Activated CD4-positive, alpha-beta T cell treated with anti-CD3 and anti-CD28 coated beads, Interleukin-2, amount 10 ng/mL, durations not matched to agents 7 days and 5 days (primary cell): ENCODE measurements around the gene C1orf21. TPM values are rescaled to one million over a fixed set of nuclear protein-coding genes. Genes with fewer than 3 reads are reported as not detected.
"Not testable (repeated sequence)": the region's sequence is repeated elsewhere in the genome, so short reads cannot be mapped to it uniquely, and the experiment has no call there.

Experiments used
- CTCF ChIA-PET: fragments of 350-600 bp; sonication (Branson Sonifier 250); formaldehyde crosslinking; loops from one replicate; lab custom pipeline; 2021; ENCODE audit warnings: antibody characterized with exemption; lab: Charles Lee
- POLR2A ChIA-PET: fragments of 350-600 bp; sonication (Branson Sonifier 250); formaldehyde crosslinking; loops from one replicate; lab custom pipeline; 2021; ENCODE audit warnings: antibody characterized with exemption; lab: Charles Lee
- DNase-seq: peaks from one replicate; pipeline ENCODE4 v3.0.0-alpha.2; 2020
- H3K27ac Mint-ChIP-seq: one replicate; pipeline ENCODE4 v1.8.0; 2021; ENCODE audit warnings: mild to moderate bottlenecking, moderate library complexity, mixed read lengths
- H3K27me3 Mint-ChIP-seq: one replicate; pipeline ENCODE4 v1.8.0; 2021; ENCODE audit warnings: mixed read lengths
- H3K36me3 Mint-ChIP-seq: one replicate; pipeline ENCODE4 v1.8.0; 2021; ENCODE audit warnings: low read depth, mixed read lengths
- H3K4me1 Mint-ChIP-seq: one replicate; pipeline ENCODE4 v1.8.0; 2021; ENCODE audit warnings: mixed read lengths
- H3K4me3 Mint-ChIP-seq: one replicate; pipeline ENCODE4 v1.8.0; 2021; ENCODE audit warnings: mild to moderate bottlenecking, moderate library complexity, mixed read lengths
- H3K9me3 Mint-ChIP-seq: one replicate; pipeline ENCODE4 v1.8.0; 2021; ENCODE audit warnings: mixed read lengths
- total RNA-seq, 2 experiments: library from RNA; stranded (reverse); gene quantifications; one replicate each; pipeline ENCODE4 v1.2.3, GENCODE V29; 2021

C1orf21 gene
- total RNA-seq, 2 experiments from 2014 or later: 7.4 to 8.1 TPM

GRCh38 chr1:184605941-184606340 is 219.1 kb downstream of the C1orf21 start:
- ChIA-PET CTCF (no interaction called here), POLR2A (no interaction called here)
- Mint-ChIP-seq H3K9me3 (no peaks in the 10 kb centered on the region), H3K4me3 (no peak overlapping the region), H3K36me3 (no peaks in the 10 kb centered on the region), H3K4me1 (no peaks in the 10 kb centered on the region), H3K27ac (no peak overlapping the region), H3K27me3 (no peaks in the 10 kb centered on the region)
- DNase-seq: no peak

GRCh38 chr1:184606786-184607185 is 220.0 kb downstream of the C1orf21 start:
- H3K27me3 Mint-ChIP-seq: no peaks in the 10 kb centered on the region
- H3K4me3 Mint-ChIP-seq: no peak overlapping the region
- no peak for DNase-seq
- H3K4me1 Mint-ChIP-seq: no peaks in the 10 kb centered on the region
- POLR2A ChIA-PET: no interaction called here
- CTCF ChIA-PET: no interaction called here
- H3K27ac Mint-ChIP-seq: no peak overlapping the region
- no peaks in the 10 kb centered on the region for H3K9me3 Mint-ChIP-seq
- no peaks in the 10 kb centered on the region for H3K36me3 Mint-ChIP-seq

- Mint-ChIP-seq H3K27me3 (no peaks in the 10 kb centered on the region), H3K27ac (no peak overlapping the region), H3K9me3 (no peaks in the 10 kb centered on the region), H3K36me3 (no peaks in the 10 kb centered on the region), H3K4me1 (no peaks in the 10 kb centered on the region), H3K4me3 (no peak overlapping the region)
- ChIA-PET CTCF (no interaction called here), POLR2A (no interaction called here)
- DNase-seq: no peak
Observed at GRCh38 chr1:184608581-184608980, 221.8 kb downstream of the C1orf21 start.

GRCh38 chr1:184608990-184609389 is 222.2 kb downstream of the C1orf21 start:
- Mint-ChIP-seq H3K27me3 (no peaks in the 10 kb centered on the region), H3K36me3 (no peaks in the 10 kb centered on the region), H3K4me3 (no peak overlapping the region), H3K27ac (no peak overlapping the region), H3K4me1 (no peaks in the 10 kb centered on the region), H3K9me3 (no peaks in the 10 kb centered on the region)
- POLR2A ChIA-PET: no interaction called here
- CTCF ChIA-PET: no interaction called here
- no peak for DNase-seq

- POLR2A ChIA-PET: no interaction called here
- Mint-ChIP-seq H3K4me3 (no peak overlapping the region), H3K4me1 (no peaks in the 10 kb centered on the region), H3K36me3 (no peaks in the 10 kb centered on the region), H3K27me3 (no peaks in the 10 kb centered on the region), H3K9me3 (no peaks in the 10 kb centered on the region), H3K27ac (no peak overlapping the region)
- CTCF ChIA-PET: interaction anchor here (0.6 kb wide), 2 partner anchors 249 to 887 kb away, joined by 3 read pairs; no protein-coding TSS in a partner anchor
- DNase-seq: no peak
Observed at GRCh38 chr1:184610876-184611595, 224.2 kb downstream of the C1orf21 start.

- CTCF ChIA-PET, POLR2A ChIA-PET, H3K27me3 Mint-ChIP-seq, H3K4me1 Mint-ChIP-seq, H3K36me3 Mint-ChIP-seq, H3K27ac Mint-ChIP-seq, H3K4me3 Mint-ChIP-seq, DNase-seq, H3K9me3 Mint-ChIP-seq: not testable (repeated sequence)
Observed at GRCh38 chr1:184612229-184612628, 225.4 kb downstream of the C1orf21 start.

GRCh38 chr1:184614667-184615066 is 227.8 kb downstream of the C1orf21 start:
- ChIA-PET POLR2A (no interaction called here), CTCF (no interaction called here)
- H3K27me3 Mint-ChIP-seq: no peaks in the 10 kb centered on the region
- no peak overlapping the region for H3K27ac Mint-ChIP-seq
- DNase-seq: no peak
- no peak overlapping the region for H3K4me3 Mint-ChIP-seq
- H3K36me3 Mint-ChIP-seq: no peaks in the 10 kb centered on the region
- H3K4me1 Mint-ChIP-seq: no peaks in the 10 kb centered on the region
- H3K9me3 Mint-ChIP-seq: no peaks in the 10 kb centered on the region

- no peak for DNase-seq
- no peak overlapping the region for H3K27ac Mint-ChIP-seq
- no peaks in the 10 kb centered on the region for H3K4me1 Mint-ChIP-seq
- H3K4me3 Mint-ChIP-seq: no peak overlapping the region
- ChIA-PET POLR2A (no interaction called here), CTCF (no interaction called here)
- no peaks in the 10 kb centered on the region for H3K9me3 Mint-ChIP-seq
- H3K27me3 Mint-ChIP-seq: no peaks in the 10 kb centered on the region
- no peaks in the 10 kb centered on the region for H3K36me3 Mint-ChIP-seq
Observed at GRCh38 chr1:184615301-184615700, 228.5 kb downstream of the C1orf21 start.

- H3K9me3 Mint-ChIP-seq: no peaks in the 10 kb centered on the region
- H3K27ac Mint-ChIP-seq: no peak overlapping the region
- no peak overlapping the region for H3K4me3 Mint-ChIP-seq
- CTCF ChIA-PET: interaction anchor here (0.6 kb wide), 1 partner anchor 11 kb away, joined by 3 read pairs; no protein-coding TSS in a partner anchor
- DNase-seq: no peak
- POLR2A ChIA-PET: no interaction called here
- H3K36me3 Mint-ChIP-seq: no peaks in the 10 kb centered on the region
- H3K27me3 Mint-ChIP-seq: no peaks in the 10 kb centered on the region
- H3K4me1 Mint-ChIP-seq: no peaks in the 10 kb centered on the region
Observed at GRCh38 chr1:184616504-184616903, 229.7 kb downstream of the C1orf21 start.

GRCh38 chr1:184617433-184618029 is 230.7 kb downstream of the C1orf21 start:
- no peaks in the 10 kb centered on the region for H3K27me3 Mint-ChIP-seq
- no peaks in the 10 kb centered on the region for H3K4me1 Mint-ChIP-seq
- CTCF ChIA-PET: no interaction called here
- POLR2A ChIA-PET: no interaction called here
- no peaks in the 10 kb centered on the region for H3K9me3 Mint-ChIP-seq
- H3K4me3 Mint-ChIP-seq: no peak overlapping the region
- no peak for DNase-seq
- no peaks in the 10 kb centered on the region for H3K36me3 Mint-ChIP-seq
- H3K27ac Mint-ChIP-seq: no peak overlapping the region

GRCh38 chr1:184618851-184619250 is 232.0 kb downstream of the C1orf21 start:
- Mint-ChIP-seq H3K27ac (no peak overlapping the region), H3K36me3 (no peaks in the 10 kb centered on the region), H3K4me3 (no peak overlapping the region), H3K9me3 (no peaks in the 10 kb centered on the region), H3K27me3 (no peaks in the 10 kb centered on the region), H3K4me1 (no peaks in the 10 kb centered on the region)
- DNase-seq: no peak
- POLR2A ChIA-PET: no interaction called here
- CTCF ChIA-PET: no interaction called here

- CTCF ChIA-PET: no interaction called here
- no peaks in the 10 kb centered on the region for H3K9me3 Mint-ChIP-seq
- no peaks in the 10 kb centered on the region for H3K4me1 Mint-ChIP-seq
- no peaks in the 10 kb centered on the region for H3K36me3 Mint-ChIP-seq
- H3K27me3 Mint-ChIP-seq: no peaks in the 10 kb centered on the region
- no peak overlapping the region for H3K4me3 Mint-ChIP-seq
- no peak overlapping the region for H3K27ac Mint-ChIP-seq
- POLR2A ChIA-PET: no interaction called here
- no peak for DNase-seq
Observed at GRCh38 chr1:184620469-184620868, 233.6 kb downstream of the C1orf21 start.

GRCh38 chr1:184621260-184621659 is 234.4 kb downstream of the C1orf21 start:
- no peaks in the 10 kb centered on the region for H3K27me3 Mint-ChIP-seq
- no peaks in the 10 kb centered on the region for H3K9me3 Mint-ChIP-seq
- ChIA-PET POLR2A (no interaction called here), CTCF (no interaction called here)
- H3K36me3 Mint-ChIP-seq: no peaks in the 10 kb centered on the region
- H3K4me1 Mint-ChIP-seq: no peaks in the 10 kb centered on the region
- DNase-seq: no peak
- H3K4me3 Mint-ChIP-seq: no peak overlapping the region
- H3K27ac Mint-ChIP-seq: no peak overlapping the region
